Testis (tissue), 2 donors: ENCODE measurements around the gene CTNNB1.

Source experiments
- POLR2A ChIP-seq: fragments of 450-650 bp; IDR thresholded peaks from one replicate; pipeline ENCODE4 v1.6.1; 2017; ENCODE audit warnings: antibody characterized with exemption, mild to moderate bottlenecking, moderate library complexity
- TF ChIP-seq, protein P1 (sequence below), 3 experiments: fragments of 450-650 bp in 2 of 3; fragments of 200-600 bp in 1 of 3; sonication (generic) in 1 of 3; IDR thresholded peaks; one replicate each; pipeline ENCODE4 v1.5.1; 2016 to 2019; ENCODE audit warnings: antibody characterized with exemption in 3 of 3, mild to moderate bottlenecking in 2 of 3, moderate library complexity in 1 of 3

DNA sequence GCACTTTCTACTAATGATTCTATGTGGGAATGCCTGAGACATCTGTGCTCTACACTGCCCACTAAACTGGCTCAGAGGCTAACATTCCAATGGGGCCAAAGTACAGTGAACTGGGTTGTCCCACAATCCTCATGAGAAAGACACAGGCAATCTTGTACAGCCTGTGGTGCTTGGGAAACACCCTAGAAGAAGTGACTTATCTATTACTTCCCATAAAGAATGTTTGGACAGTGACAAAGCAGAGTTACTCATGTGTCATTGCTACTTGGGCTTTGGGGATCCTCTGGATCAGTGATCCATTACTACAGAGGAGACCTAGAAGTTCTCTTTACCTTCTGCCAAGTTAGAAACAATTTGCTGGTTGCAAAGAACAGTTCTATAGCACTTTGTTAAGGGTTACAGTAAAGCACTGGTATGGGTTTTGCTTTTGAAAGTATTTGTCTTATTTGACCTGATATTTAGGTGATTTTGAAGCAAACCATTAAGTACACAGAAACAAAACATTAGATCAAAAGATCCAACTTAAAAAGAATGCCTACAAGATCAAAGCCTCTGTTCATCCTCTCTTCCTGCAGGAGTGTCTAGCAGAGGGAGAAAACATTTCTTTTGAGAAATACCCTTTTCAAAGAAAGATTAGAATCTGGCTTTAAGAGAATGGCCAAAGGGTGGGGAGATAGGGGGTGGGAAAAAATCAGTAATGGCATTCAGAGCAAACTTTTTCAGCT lies 75.8 kb downstream of the CTNNB1 start:
- TF ChIP-seq, protein P1, sequence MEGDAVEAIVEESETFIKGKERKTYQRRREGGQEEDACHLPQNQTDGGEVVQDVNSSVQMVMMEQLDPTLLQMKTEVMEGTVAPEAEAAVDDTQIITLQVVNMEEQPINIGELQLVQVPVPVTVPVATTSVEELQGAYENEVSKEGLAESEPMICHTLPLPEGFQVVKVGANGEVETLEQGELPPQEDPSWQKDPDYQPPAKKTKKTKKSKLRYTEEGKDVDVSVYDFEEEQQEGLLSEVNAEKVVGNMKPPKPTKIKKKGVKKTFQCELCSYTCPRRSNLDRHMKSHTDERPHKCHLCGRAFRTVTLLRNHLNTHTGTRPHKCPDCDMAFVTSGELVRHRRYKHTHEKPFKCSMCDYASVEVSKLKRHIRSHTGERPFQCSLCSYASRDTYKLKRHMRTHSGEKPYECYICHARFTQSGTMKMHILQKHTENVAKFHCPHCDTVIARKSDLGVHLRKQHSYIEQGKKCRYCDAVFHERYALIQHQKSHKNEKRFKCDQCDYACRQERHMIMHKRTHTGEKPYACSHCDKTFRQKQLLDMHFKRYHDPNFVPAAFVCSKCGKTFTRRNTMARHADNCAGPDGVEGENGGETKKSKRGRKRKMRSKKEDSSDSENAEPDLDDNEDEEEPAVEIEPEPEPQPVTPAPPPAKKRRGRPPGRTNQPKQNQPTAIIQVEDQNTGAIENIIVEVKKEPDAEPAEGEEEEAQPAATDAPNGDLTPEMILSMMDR (IDR thresholded peaks at IDR 0.05) = no peak
- no peak for TF ChIP-seq POLR2A
